Peyer's patch (tissue), 4 donors: ENCODE measurements around the gene FOXL3. TPM values are rescaled to one million over a fixed set of nuclear protein-coding genes. Genes with fewer than 3 reads are reported as not detected.

Source experiments
- DNase-seq, 3 donors: peaks; one replicate each; pipeline ENCODE4 v3.0.0-alpha.2; 2017 to 2019
- H3K27ac ChIP-seq, 4 donors: fragments of 200-600 bp; sonication (generic); one replicate each; pipeline ENCODE4 v1.5.1; 2016 to 2019
- H3K27me3 ChIP-seq, 2 donors: fragments of 200-600 bp; sonication (generic); one replicate each; pipeline ENCODE4 v1.5.1; 2019
- H3K36me3 ChIP-seq, 3 donors: fragments of 200-600 bp; sonication (generic); one replicate each; pipeline ENCODE4 v1.5.1; 2016 to 2019
- H3K4me1 ChIP-seq, 4 donors: fragments of 200-600 bp; sonication (generic); one replicate each; pipeline ENCODE4 v1.5.1; 2016 to 2019
- H3K4me3 ChIP-seq, 4 donors: fragments of 200-600 bp; sonication (generic); 1 replicate in 3 of 4; 2 replicates in 1 of 4; pipeline ENCODE4 v1.5.1; 2016 to 2019; ENCODE audit warnings: mild to moderate bottlenecking in 1 of 4
- H3K9me3 ChIP-seq, 4 donors: fragments of 200-600 bp; sonication (generic); one replicate each; pipeline ENCODE4 v1.5.1; 2016 to 2019; ENCODE audit warnings: mild to moderate bottlenecking in 1 of 4
- CTCF ChIP-seq, 6 experiments: fragments of 450-650 bp in 4 of 6; fragments of 200-600 bp in 2 of 6; sonication (generic) in 1 of 6; IDR thresholded peaks; one replicate each; pipeline ENCODE4 v1.5.1; 2017 to 2019; ENCODE audit warnings: antibody characterized with exemption in 6 of 6, mild to moderate bottlenecking in 3 of 6, moderate library complexity in 1 of 6
- POLR2A ChIP-seq, 2 donors: fragments of 450-650 bp; IDR thresholded peaks; one replicate each; pipeline ENCODE4 v1.5.1; 2017; ENCODE audit warnings: antibody characterized with exemption in 2 of 2, mild to moderate bottlenecking in 2 of 2, moderate library complexity in 2 of 2
- total RNA-seq, 4 donors: library from RNA; depleted of rRNA; stranded (reverse); fragments of >200 nt; gene quantifications; one replicate each; pipeline ENCODE4 v1.1.0, GENCODE V29; 2016

The FOXL3 gene
- total RNA-seq, 4 donors from 2014 or later = not detected

DNA sequence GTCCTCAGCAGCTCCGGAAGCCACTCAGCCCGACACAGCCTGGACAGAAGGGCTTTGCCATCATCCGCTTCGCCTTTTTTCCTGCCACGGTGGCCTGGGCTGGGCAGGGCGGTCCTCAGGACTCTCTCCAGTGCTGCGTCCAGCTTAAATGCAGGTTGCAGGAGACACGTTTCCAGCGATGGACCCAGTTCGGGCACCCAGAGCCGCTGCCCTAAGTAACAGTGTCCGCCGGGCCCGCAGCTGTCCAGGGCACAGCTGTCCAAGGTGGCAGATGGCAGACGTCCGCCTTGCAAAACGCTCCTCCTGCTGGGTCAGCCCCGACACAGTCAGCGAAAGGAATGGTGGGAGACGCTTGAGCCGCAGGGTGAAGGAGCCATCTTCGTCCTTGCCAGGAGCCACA, 37.0 kb upstream of the FOXL3 start:
- peaks cover 0 to 79% (median 0%) of the 10 kb centered on the region in 3 donors for H3K36me3 ChIP-seq
- no peak for DNase-seq
- H3K27ac ChIP-seq = no peak overlapping the region

DNA sequence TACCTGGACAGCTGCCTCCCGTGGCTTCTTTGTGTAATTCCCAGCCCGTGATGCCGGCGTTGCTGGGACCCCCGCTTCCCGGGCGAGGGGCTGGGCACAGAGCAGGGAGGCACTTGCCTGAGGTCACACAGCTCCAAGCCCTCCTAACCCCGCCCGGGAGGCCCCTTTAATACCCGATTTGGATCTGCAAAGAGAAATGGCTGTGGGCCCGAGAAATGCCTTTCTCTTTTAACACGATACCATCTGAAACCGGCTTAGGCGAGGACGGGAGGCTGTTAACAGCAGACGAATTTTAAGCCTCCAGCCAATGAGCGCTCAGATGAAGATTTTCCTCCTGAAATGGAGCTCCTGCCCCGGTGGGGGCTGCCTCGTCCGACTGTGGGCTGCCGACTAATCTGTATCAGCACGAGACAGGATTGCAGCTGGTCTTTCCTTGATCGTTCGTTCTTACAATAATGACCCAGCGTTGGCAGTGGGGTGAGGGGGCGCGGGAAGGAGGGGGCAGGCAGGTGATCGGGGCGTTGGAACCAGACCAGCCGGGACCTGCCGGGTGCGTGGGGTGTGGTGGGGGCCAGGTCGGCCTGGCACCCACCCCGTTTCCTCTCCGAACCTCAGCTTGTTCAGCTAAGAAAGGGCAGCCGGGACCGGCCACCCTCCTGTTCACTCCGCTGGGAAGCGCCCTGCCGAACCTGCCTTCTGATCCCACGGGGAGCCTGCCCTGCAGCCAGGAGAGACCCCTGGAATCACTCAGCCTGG, 36.2 kb upstream of the FOXL3 start:
- Histone ChIP-seq H3K27me3 (no peaks in the 10 kb centered on the region), H3K27ac (no peak overlapping the region), H3K4me1 (no peaks in the 10 kb centered on the region), H3K9me3 (no peaks in the 10 kb centered on the region), H3K36me3 (peaks cover 0 to 76% (median 0%) of the 10 kb centered on the region in 3 donors), H3K4me3 (no peak overlapping the region)
- DNase-seq = no peak
- TF ChIP-seq POLR2A (IDR thresholded peaks at IDR 0.05) (no peak), CTCF (IDR thresholded peaks at IDR 0.05) (no peak)

More for the DNA sequence above, 37.0 kb upstream of the FOXL3 start:
- H3K4me3 ChIP-seq = no peak overlapping the region
- no peaks in the 10 kb centered on the region for H3K27me3 ChIP-seq
- TF ChIP-seq POLR2A (IDR thresholded peaks at IDR 0.05) = no peak
- no peak for TF ChIP-seq CTCF (IDR thresholded peaks at IDR 0.05)
- H3K4me1 ChIP-seq = no peaks in the 10 kb centered on the region
- no peaks in the 10 kb centered on the region for H3K9me3 ChIP-seq

DNA sequence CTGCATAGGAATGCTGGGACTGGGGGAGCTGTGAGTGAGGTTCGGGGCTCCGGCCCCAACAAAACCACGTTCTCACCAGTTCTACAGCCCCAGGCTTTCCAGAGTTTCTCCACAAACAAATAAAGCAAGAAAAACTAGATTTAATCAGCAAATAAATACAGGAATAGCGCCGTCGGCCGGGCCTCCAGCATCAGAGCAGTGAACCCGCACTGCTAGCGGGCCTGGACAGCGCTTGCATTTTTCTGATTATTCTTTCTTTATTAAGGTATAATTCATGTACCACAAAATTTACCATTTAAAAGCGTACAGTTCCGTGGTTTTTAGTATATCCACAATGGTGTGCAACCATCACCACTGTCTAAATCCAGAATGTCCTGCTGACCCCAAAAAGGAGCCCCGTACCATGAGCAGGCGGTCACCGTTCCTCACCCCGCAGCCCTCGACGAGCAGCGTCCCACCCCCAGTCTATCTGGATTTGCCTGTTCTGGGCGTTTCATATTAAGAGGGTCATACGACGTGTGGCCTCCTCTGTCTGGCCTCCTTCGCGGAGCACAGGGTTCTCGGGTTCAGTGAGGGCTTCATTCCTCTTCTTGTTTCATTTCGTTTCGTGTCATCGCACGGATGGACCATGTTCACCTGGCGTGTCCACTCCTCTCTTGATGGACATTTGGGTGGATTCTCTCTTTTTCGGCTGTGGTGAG, 35.5 kb upstream of the FOXL3 start:
- Histone ChIP-seq H3K27me3 (no peaks in the 10 kb centered on the region), H3K27ac (no peak overlapping the region), H3K9me3 (no peaks in the 10 kb centered on the region), H3K4me3 (no peak overlapping the region), H3K4me1 (no peaks in the 10 kb centered on the region), H3K36me3 (peaks cover 0 to 75% (median 0%) of the 10 kb centered on the region in 3 donors)
- TF ChIP-seq POLR2A (IDR thresholded peaks at IDR 0.05) (no peak), CTCF (IDR thresholded peaks at IDR 0.05) (no peak)
- no peak for DNase-seq

DNA sequence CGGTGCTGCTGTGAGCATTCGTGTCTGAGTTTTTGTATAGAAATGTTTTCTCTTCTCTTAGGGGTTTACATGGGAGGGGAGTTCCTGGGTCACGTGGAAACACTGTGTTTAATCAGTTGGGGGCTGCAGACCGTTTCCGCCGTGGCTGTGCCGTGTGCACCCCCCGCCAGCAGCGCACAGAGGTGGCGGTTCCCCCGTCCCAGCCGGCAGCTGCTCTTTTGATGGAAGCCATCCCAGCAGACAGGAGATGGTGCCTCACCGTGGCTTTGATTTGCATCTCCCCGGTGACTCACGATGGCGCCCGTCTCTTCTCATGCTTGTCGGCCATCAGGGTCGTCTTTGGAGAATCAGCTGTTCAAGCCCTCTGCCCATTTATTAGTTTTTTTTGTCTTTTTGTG, 34.9 kb upstream of the FOXL3 start:
- Histone ChIP-seq H3K9me3 (no peaks in the 10 kb centered on the region), H3K36me3 (peaks cover 0 to 75% (median 2%) of the 10 kb centered on the region in 3 donors), H3K4me3 (no peak overlapping the region), H3K4me1 (no peaks in the 10 kb centered on the region), H3K27ac (no peak overlapping the region), H3K27me3 (no peaks in the 10 kb centered on the region)
- DNase-seq = no peak
- TF ChIP-seq CTCF (IDR thresholded peaks at IDR 0.05) (no peak), POLR2A (IDR thresholded peaks at IDR 0.05) (no peak)

GRCh38 chr7:255721-256361, 34.1 kb upstream of the FOXL3 start:
- DNase-seq = no peak
- no peaks in the 10 kb centered on the region for H3K27me3 ChIP-seq
- no peaks in the 10 kb centered on the region for H3K9me3 ChIP-seq
- no peaks in the 10 kb centered on the region for H3K4me1 ChIP-seq
- no peak overlapping the region for H3K4me3 ChIP-seq
- peaks cover 0 to 76% (median 6%) of the 10 kb centered on the region in 3 donors for H3K36me3 ChIP-seq
- no peak overlapping the region for H3K27ac ChIP-seq
- TF ChIP-seq POLR2A (IDR thresholded peaks at IDR 0.05) = no peak
- TF ChIP-seq CTCF (IDR thresholded peaks at IDR 0.05) = no peak
